Measurements from ENCODE around the gene C2orf68.
"Not testable (repeated sequence)": the region's sequence is repeated elsewhere in the genome, so short reads cannot be mapped to it uniquely, and the experiment has no call there.

Gene C2orf68, protein sequence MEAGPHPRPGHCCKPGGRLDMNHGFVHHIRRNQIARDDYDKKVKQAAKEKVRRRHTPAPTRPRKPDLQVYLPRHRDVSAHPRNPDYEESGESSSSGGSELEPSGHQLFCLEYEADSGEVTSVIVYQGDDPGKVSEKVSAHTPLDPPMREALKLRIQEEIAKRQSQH

DNA sequence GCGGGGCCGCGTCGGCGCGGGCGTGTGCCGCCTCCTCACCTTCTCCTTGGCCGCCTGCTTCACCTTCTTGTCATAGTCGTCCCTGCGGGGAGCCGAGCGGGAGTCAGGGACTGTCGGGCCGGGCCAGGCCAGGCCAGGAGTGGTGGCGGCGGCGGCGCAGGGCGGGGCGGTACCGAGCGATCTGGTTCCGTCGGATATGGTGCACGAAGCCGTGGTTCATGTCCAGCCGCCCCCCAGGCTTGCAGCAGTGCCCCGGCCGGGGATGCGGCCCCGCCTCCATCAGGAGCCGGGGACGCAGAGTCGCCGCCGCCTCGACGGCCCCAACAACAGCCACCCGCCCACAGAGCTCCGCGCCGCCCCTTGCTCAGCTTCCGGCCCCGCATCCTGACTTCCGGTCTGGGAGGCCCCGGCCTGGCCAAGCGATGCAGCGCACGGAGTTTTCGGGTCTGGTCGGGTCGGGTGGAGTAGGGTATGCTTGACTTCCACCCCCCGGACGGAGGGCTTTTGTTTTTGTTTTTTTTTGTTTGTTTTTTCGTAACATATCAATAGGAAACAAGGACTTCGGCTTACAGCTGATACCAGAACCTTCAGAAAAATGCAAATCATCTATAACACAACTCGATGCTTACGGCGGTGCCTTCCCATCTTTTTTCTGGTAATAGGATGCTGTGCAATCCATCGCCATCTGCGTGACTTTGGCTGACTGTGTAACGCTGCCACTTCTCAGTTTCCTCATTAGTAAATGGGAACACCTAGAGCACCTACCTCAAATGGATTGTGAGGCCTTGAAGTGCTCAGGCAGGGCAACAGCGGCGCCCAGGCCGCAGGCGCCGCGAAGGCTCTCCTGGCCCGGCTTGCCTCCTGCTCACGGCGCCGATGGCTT, at the start of gene C2orf68:
Gene C2orf68, minus strand, starts transcription at position 362 of the 883 bp plus-strand sequence. Its CDS starts 82 bp downstream, at position 280.
- peak; percentile 63 to 76 for DNase-seq (ENCODE audit: low read depth in 1 of 2, low spot score in 1 of 2)

DNA sequence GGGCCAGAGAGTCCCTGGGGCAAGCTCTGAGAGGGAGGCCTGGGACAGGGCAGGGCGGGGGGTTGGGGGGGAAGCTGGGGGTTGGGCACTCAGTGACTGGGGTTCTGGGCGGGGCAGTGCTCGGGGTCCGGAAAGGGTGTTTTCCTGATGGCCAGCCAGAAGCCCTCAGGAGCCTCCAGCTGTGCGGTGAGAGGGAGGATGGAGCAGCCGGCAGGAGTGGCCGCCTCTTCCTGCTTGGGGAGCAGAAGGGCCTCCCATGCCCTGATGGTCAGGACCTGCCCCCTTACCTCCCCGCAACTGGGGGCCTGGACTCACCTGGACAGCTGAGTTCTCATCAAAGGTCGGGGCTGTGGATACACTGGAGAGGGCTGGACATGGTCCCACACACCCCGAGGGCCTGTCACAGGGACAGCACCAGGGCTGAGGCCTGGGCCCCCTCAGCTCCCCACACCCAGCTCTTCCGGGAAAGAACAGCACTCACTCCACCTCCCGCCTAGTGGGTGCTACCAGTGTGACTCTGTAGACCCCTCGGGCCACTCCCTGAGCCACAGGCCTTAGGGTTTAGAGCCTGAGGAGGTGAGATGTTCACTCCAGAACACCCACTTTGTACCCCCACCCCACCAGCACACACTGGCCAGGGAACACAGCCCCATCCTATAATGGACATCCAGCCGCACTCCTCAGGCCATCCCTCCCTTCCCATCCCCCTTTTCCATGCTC, 49.4 kb upstream of the C2orf68 start:
- DNase-seq (ENCODE audit: low read depth in 1 of 2, low spot score in 1 of 2): no peak

DNA sequence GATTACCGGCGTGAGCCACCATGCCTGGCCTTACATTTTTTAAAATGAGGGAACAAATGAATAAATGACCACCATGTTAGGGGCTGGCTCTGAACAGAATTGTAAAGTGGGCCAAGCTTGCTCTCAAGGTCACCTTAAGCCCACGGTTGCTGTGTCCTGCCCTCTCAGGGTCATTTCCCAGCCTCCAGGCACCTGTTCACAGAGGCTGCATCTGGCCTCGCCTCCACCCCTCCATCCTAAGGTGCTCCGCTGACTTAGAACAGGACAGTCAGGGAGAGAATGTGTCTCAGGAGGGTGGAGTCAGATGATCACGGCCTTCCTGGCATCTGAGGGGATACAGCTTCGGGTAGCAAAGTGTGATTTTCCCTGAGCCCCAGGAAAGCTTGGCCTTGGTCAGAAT, 48.9 kb upstream of the C2orf68 start:
- no peak for DNase-seq (ENCODE audit: low read depth in 1 of 2, low spot score in 1 of 2)

DNA sequence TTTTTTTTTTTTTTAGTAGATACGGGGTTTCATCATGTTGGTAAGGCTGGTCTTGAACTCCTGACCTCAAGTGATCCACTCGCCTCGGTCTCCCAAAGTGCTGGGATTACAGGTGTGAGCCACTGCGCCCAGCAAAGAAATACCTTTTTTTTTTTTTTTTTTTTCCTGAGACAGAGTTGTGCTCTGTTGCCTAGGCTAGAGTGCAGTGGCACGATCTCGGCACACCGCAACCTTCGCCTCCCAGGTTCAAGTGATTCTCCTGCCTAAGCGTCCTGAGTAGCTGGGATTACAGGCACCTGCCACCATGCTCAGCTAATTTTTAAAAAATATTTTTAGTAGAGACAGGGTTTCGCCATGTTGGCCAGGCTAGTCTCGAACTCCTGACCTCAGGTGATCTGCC, 48.4 kb upstream of the C2orf68 start:
- DNase-seq (ENCODE audit: low read depth in 1 of 2, low spot score in 1 of 2): not testable (repeated sequence)

DNA sequence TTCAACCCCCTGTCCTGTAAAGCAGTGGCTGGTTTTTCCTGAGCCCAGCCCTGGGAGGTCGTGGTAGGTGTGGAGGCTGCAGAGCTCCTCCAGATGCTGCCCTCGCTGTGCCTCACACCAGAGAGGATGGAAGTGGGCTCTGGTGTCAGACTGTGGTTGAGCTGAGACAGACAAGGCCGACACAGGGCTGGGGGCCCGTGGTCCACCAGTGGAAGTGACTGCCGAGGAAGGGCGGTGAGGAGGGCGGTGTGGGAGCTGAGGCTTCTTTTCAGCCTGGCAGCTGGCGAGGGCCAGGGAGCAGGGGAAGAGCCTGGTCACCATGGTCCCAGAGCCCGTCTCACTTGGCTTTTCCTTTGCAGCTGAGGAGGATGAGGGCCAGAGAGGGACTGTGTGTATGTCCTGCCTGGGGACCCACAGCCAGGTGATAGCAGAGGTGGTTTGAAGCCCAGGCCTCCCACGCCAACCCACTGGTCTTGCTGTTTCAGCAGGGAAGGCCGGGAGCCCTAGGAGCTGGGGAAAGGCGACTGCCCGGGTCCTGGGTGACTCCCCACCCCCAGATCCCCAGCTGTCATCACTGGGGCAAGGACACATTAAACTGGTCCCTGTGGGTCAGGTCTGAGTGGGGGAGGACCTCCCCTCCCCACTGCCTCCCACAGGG, 47.6 kb upstream of the C2orf68 start:
- DNase-seq (ENCODE audit: low read depth in 1 of 2, low spot score in 1 of 2): no peak

DNA sequence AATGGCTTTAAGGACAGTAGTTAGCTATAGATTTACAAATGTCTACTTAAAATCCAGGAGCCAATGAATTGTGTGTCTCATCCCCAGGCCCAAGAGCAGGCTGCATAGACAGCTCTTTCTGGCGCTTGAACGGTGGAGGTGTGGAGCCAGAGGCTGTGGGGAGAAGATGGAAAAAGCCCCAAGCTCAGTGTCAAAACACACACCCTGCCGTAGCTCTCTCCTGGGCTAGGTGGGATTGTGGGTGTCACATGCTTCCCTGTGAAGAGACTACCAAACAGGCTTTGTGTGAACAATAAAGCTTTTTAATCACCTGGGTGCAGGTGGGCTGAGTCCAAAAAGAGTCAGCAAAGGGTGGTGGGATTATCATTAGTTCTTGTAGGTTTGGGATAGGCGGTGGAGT, 45.5 kb upstream of the C2orf68 start:
- not testable (repeated sequence) for DNase-seq (ENCODE audit: low read depth in 1 of 2, low spot score in 1 of 2)

DNA sequence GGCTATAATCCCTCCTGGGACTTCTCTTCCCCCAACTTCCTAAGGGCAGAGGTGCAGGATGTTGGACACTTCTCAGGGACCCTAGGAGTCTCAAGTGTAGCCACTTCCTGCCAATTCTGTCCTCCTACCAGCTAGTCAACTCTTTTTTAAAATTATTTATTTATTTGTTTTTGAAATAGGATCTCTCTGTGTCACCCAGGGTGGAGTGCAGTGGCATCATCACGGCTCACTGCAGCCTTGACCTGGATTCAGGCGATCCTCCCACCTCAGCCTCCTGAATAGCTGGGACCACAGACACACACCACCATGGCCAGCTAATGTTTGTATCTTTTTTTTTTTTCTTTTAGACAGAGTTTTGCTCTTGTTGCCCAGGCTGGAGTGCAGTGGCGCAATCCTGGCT, 44.6 kb upstream of the C2orf68 start:
- DNase-seq (ENCODE audit: low read depth in 1 of 2, low spot score in 1 of 2): no peak

DNA sequence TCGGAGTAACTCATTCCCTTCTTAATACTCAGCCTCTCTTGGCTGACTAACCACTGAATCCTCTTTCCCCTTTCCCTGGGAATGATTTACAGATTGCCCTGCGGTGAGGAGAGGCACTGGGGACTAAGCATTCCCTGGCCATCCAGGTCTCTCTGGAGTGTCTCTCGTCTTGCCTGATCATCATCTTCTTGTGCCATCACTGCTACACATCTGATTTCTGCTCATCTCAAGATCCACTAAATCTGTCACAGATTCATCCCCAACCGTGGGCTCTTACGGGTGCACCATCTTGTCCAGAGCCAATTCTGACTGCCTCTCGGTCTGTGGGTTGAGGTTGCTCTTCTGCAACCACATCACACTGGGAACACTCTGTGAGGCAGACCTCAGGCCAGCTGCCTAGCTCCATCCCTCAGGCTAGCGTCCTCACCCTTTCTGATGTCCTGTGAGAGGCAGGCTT, 44.1 kb upstream of the C2orf68 start:
- DNase-seq (ENCODE audit: low read depth in 1 of 2, low spot score in 1 of 2): no peak

DNA sequence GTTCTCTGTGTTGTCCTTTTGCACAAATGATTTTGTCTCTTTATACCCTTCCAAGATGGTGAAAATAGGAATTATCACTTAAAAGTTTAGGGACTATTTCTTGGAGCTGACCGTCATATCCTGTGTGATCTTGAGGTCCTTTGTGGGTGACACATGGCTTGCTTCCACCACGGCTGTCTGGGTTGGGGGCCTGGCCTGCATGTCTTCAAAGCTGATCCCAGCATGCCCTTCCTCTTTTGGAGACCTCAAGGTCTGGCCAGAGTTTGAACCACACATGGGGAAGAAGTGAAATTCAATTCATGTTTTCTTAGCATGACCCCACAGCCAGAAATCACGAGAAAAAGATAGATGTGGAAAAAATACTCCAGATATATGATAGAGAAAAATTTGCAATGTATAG, 42.1 kb upstream of the C2orf68 start:
- DNase-seq (ENCODE audit: low read depth in 1 of 2, low spot score in 1 of 2): no peak

DNA sequence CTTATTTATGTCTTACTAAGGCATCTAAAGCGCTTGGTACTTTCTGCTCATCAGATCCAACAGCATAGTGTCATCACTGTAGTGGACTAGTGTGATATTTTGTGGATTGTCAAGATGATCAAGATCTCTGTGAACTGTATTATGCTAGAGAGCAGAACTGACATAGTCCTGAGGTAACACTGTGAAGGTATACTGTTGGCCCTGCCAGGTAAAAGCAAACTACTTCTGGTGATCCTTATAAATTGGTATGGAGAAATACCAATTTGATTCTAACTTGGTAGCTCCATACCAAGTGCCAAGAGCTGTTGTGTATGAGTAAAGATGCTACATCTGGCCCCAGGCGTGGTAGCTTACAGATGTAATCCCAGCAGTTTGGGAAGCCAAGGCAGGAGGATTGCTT, 40.2 kb upstream of the C2orf68 start:
- DNase-seq (ENCODE audit: low read depth in 1 of 2, low spot score in 1 of 2): no peak

DNA sequence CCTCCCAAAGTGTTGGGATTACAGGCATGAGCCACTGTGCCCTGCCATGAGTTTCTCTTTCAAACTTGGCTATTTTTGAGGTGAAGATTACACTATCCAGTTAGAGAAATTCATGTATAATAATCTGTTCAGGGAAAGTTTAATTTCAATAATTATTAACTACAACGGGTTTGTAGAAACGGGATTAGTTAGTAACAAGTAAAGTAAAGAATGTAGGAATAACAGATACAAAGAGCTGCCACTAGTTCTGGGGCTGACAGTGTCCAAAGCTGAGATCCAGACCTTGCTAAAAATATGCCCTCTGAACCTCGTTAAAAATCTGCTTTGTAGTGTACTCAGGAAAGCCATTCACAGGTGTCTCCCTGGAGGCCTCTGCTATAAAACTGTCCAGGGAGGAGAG, 39.2 kb upstream of the C2orf68 start:
- no peak for DNase-seq (ENCODE audit: low read depth in 1 of 2, low spot score in 1 of 2)

DNA sequence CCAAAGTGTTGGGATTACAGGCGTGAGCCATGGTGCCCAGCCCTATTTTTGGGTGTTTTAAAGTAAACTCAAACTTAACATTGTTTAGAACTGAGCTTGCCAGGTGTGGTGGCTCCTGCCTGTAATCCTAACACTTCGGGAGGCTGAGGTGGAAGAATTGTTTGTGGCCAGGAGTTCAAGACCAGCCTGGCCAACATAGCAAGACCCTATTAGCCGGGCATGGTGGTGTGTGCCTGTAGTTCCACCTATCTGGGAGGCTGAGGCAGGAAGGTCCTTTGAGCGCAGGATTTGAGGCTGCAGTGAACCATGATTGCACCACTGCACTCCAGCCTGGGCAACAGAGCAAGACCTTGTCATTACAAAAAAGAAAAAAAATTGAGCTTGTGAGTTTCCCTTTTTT, 38.6 kb upstream of the C2orf68 start:
- DNase-seq (ENCODE audit: low read depth in 1 of 2, low spot score in 1 of 2): no peak

DNA sequence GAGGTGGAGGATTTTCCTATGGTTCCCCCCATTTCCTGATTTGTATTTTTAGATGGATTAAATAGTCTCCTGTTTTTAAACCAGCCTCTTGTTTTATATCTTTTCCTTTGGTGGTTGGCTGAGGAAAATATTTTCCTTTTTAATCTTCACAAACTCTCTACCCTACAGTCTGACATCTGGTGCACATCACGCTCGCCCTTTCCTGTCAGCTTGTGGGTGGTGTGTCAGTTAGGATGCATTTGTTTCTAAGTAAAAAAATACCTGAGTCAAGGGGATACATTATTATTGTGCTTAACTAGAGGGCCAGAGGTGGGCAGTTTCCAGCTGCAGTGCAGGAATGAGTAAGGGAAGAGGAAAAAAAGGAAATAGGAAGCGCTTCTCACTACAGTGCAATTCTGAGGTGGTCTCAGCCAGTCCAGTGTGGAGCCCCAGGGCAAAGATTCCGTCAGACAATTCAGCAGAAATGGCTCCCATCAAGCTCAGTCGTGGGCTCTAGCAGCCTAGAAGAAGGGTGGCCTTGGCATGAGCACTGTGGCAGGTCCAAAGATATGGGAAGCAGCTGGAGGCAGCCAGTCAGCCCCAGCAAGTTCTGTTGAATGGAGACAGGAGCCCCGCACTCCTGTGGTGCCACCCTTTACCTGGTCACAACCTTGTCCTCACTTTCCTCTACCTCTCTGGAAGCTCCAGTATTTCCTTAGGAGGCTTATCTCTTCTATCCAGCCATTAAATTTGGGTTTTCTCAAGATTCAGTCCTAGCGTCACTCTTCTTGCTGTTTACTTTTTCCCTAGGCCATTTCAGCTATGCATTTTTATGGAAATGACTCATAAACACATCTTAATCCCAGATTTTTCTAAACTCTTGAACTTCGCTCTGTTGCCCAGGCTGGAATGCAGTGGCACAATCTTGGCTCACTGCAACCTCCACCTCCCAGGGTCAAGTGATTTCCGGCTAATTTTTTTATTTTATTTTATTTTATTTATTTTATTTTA, 37.6 kb upstream of the C2orf68 start:
- DNase-seq (ENCODE audit: low read depth in 1 of 2, low spot score in 1 of 2): no peak

DNA sequence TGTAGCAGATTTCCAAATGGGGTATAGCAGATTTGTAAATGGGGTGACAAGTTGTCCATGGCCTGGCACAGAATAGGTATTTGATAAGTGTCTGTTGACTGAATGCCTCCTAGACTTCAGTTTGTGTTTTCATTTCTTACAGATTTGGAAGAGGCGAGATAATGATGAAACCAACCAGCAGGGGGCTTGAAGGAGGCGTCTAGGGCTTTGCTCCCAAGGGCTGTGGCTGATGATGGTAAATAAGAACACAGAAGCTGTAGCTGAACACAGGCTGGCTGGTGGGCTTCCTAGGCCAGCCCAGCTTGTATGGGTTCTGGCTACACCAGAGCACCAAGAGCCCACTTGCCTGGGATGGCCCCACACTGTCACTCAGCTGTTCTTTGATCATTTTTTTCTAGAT, 36.8 kb upstream of the C2orf68 start:
- DNase-seq (ENCODE audit: low read depth in 1 of 2, low spot score in 1 of 2): no peak

DNA sequence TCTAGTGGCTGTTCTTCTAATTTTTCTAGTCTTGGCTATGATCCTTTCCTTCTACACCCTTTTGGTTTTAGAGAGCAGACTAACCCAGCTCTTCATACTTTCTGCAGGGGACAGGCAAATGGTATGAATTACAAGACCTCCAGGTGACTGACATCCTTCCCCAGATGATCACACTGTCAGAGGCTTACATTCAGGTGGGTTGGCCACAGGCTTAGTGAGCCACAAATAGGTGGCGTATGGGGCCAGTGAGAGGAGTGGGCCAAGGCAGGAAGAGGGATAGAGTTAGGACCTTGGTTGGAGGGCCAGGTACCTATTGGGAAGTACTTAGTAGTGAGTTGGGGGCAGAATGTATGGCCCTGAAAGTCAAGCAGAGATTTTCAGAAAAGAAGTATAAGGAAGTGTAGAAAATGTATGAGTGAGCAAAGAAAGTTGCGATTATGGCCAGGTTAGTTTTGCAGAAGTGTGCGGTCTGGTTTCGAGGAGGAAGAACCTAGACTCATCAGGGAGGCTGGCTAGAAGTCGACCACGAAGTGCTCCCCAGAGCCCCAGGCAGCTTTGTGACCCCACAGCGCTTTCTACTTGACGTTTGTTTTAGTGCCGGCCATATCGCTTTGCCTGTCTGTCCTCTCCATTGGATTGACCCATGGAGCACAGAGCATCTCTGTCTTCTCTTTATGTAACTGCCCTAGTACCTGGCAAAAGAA, 36.1 kb upstream of the C2orf68 start:
- DNase-seq (ENCODE audit: low read depth in 1 of 2, low spot score in 1 of 2): no peak

DNA sequence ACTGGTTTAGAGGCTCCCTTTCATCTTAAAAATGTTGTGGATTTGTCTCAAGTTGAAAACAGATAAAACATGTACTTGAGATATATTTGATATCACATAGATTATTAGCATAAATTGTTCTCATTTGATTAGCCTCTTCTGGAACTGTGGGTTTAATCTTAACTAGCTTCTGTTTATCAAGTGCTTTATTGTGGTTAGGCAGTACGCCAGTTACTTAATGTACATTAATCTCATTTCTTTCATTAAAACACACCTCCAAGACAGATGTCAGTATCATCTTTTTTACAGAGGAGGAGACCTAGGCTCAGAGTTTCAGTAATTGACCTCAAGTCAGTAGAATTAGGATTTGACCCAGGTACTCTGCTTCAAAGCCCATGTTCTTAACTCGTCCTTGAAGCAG, 34.3 kb upstream of the C2orf68 start:
- DNase-seq (ENCODE audit: low read depth in 1 of 2, low spot score in 1 of 2): no peak

DNA sequence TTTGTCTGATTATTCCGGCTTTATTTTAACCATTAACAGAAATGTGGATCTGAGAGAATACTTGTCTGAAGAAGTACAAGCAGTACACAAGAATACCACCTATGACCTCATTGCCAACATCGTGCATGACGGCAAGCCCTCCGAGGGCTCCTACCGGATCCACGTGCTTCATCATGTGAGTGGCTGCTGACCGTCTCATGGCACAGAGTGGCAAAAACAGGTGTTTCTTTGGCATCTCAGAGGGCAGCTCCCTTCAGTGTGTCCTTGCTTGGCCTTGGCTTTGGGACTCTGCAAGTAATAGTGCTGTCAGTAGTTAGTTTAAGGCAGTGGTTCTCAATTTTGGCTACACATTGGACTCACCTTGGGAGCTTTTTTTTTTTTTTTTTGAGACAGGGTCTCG, 33.0 kb upstream of the C2orf68 start:
- no peak for DNase-seq (ENCODE audit: low read depth in 1 of 2, low spot score in 1 of 2)

DNA sequence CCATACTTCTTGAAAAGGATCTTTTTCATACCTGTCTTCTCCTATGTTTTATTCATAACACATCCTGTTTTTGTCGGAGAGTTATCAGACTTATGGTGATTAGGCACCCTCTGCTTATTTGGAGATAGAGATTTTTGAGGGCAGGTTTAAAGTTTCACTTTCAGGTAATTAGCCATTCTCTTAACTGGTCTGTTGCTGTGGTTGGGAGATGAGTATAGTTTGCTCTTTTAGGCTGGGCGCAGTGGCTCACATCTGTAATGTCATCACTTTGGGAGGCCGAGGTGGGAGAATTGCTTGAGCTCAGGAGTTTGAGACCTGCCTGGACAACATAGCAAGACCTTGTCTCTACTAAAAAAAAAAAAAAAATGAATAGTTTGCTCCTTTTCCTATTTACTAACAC, 30.9 kb upstream of the C2orf68 start:
- DNase-seq (ENCODE audit: low read depth in 1 of 2, low spot score in 1 of 2): no peak

DNA sequence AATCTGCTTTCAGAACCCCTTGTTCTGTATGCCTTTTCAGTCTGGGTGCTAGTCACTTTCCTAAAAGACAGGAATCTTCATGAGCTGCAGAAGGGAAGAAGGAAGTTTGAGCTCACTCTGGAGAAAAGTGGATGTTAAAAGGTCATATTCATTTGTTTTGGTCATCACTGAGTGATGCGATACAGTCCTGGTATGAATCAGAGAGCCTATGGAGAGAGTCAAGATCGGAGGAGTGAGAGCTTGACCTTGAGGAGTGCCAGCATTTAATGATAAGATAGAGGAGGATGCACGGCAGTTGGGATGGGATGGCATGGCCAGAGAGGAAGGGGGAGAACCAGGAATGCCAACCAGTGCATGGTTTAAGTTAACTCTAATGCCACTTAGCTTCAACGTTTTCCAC, 23.8 kb upstream of the C2orf68 start:
- no peak for DNase-seq (ENCODE audit: low read depth in 1 of 2, low spot score in 1 of 2)

DNA sequence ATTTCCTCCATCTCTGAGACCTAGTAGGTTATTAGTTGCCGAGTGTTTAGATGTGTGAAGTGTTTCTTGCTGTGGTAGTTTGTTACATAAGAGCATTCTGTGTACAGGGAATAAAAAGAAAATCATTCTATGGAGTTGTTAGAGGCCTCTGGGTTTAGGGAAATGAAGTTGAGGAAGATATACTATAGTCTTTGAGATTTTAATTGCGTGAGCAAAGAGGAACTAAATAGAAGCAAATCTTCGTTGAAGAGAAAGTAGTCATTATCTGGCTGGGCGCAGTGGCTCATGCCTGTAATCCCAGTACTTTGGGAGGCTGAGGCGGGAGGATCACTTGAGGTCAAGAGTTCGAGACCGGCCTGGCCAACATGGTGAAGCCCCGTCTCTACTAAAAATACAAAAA, 23.1 kb upstream of the C2orf68 start:
- DNase-seq (ENCODE audit: low read depth in 1 of 2, low spot score in 1 of 2): no peak

All from stimulated activated CD4-positive, alpha-beta T cell treated with anti-CD3 and anti-CD28 coated beads, Interleukin-15, amount 100 ng/mL, for 1 hour (primary cell).